Activated CD8-positive, alpha-beta memory T cell treated with anti-CD3 and anti-CD28 coated beads, Interleukin-2, amount 50 U/mL, for 48 hours (primary cell): ENCODE measurements around the gene PTPRF.

Source experiments
- DNase-seq: peaks from one replicate; pipeline ENCODE4 v3.0.0-alpha.2; 2020

Gene PTPRF

GRCh38 chr1:43584204-43584603, 53.5 kb downstream of the PTPRF start:
- DNase-seq, result no peak

GRCh38 chr1:43585557-43585956, 54.9 kb downstream of the PTPRF start:
- DNase-seq, result no peak

GRCh38 chr1:43586136-43586731, 55.6 kb downstream of the PTPRF start:
- no peak for DNase-seq

GRCh38 chr1:43587001-43587400, 56.3 kb downstream of the PTPRF start:
- DNase-seq, result no peak

GRCh38 chr1:43587594-43587993, 56.9 kb downstream of the PTPRF start:
- DNase-seq, result no peak

- DNase-seq, result no peak
Measured at GRCh38 chr1:43588592-43588991, 57.9 kb downstream of the PTPRF start.

- DNase-seq, result no peak
Measured at GRCh38 chr1:43590388-43590925, 59.8 kb downstream of the PTPRF start.

- DNase-seq, result no peak
Measured at GRCh38 chr1:43591181-43591580, 60.5 kb downstream of the PTPRF start.

GRCh38 chr1:43592051-43592665, 61.5 kb downstream of the PTPRF start:
- DNase-seq, result no peak

GRCh38 chr1:43592974-43593683, 62.4 kb downstream of the PTPRF start:
- DNase-seq, result no peak

- DNase-seq, result no peak
Measured at GRCh38 chr1:43596579-43596978, 65.9 kb downstream of the PTPRF start.

- no peak for DNase-seq
Measured at GRCh38 chr1:43597028-43597427, 66.3 kb downstream of the PTPRF start.

- DNase-seq, result no peak
Measured at GRCh38 chr1:43597721-43598120, 67.0 kb downstream of the PTPRF start.

- no peak for DNase-seq
Measured at GRCh38 chr1:43598622-43599021, 67.9 kb downstream of the PTPRF start.

GRCh38 chr1:43600033-43601020, 69.6 kb downstream of the PTPRF start:
- DNase-seq, result no peak

- no peak for DNase-seq
Measured at GRCh38 chr1:43602990-43603389, 72.3 kb downstream of the PTPRF start.

GRCh38 chr1:43604192-43604591, 73.5 kb downstream of the PTPRF start:
- no peak for DNase-seq

GRCh38 chr1:43605157-43605556, 74.5 kb downstream of the PTPRF start:
- no peak for DNase-seq

- DNase-seq, result no peak
Measured at GRCh38 chr1:43605766-43606165, 75.1 kb downstream of the PTPRF start.

GRCh38 chr1:43606624-43607023, 75.9 kb downstream of the PTPRF start:
- no peak for DNase-seq

- no peak for DNase-seq
Measured at GRCh38 chr1:43608827-43609226, 78.1 kb downstream of the PTPRF start.

GRCh38 chr1:43610339-43610738, 79.7 kb downstream of the PTPRF start:
- no peak for DNase-seq

- DNase-seq, result no peak
Measured at GRCh38 chr1:43611950-43612349, 81.3 kb downstream of the PTPRF start.
